ENCODE measurements around the gene HSD17B1. TPM values are rescaled to one million over a fixed set of nuclear protein-coding genes. Genes with fewer than 3 reads are reported as not detected.

Gene HSD17B1
- total RNA-seq, 1 experiment from 2014 or later: 1.5 TPM

DNA sequence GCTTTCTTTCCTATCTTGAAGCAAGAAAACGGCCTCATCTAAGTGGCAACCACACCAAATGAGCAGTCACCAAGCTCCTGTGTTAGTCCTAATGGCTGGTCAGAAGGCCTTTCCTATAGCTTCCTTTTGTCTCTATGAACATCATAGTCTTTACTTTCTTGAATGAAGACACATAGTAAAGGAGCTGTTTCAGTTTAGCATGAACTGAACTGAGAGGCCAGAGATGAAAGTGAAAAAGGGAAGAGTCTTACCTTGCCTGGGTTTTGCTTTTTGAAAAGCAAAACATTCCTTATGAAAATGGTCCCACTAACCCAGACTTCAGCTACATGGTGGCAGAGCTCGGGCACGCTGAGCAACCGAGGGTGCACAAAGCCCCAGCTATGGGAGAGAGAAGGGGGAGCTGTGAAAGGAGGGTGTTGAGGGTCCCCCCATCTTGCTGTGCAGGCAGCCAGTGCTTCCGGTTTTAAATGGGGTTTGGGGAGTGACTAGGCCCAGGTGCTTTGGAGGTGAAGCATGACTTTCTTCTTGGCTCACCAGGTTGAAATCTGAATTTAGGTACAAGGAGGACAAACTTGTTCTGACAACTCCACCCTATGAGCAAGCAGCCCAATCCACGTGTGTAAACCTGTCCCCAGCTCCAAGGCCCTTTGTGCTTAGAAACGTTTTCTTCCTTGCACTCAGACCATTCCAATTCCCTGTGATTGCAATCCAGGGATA, 33.9 kb downstream of the HSD17B1 start:
- CTCF ChIA-PET: no interaction called here

DNA sequence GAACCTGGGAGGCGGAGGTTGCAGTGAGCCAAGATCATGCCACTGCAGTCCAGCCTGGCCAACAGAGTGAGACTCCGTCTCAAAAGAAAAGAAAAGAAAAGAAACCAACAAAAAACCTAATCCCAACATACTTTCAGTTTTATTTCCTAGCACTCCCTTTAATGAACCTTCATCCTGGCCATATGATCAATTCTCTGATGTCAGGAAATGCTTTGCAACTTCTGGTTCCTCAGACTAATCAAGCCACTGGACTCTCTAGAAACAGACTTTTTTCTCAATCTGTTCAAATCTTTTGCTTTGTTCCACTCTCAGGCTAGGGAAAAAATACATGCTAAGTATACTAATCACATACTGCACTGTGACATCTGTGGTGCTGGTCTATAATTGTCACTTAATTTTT, 38.2 kb downstream of the HSD17B1 start:
- intact Hi-C loops (cut with micrococcal nuclease): no loop called here
- H3K9me3 ChIP-seq (ENCODE audit: low read length): no peaks in the 10 kb centered on the region
- TF ChIP-seq CTCF (conservative IDR thresholded peaks at IDR 0.05; ENCODE audit: low read depth, low read length): no peak
- no peak for TF ChIP-seq EZH2 (IDR thresholded peaks at IDR 0.05; ENCODE audit: low read length, unreplicated experiment)
- no peak for TF ChIP-seq EZH2phosphoT487 (IDR thresholded peaks at IDR 0.05; ENCODE audit: borderline replicate concordance, low read length)
- no TSS peak for BruUV-seq (replicated peaks)
- H3K36me3 ChIP-seq (ENCODE audit: low read depth, low read length): peaks cover 3% of the 10 kb centered on the region; the same call in 1 of the 2 replicates
- ChIA-PET POLR2A (ENCODE audit: unreplicated experiment) (no interaction called here), CTCF (interaction anchor here (0.7 kb wide), 1 partner anchor 145 kb away, joined by 3 read pairs; no protein-coding TSS in a partner anchor)
- H3K9ac ChIP-seq (ENCODE audit: low read length): no peak overlapping the region
- H3K4me2 ChIP-seq (ENCODE audit: low read length): no peak overlapping the region
- H3F3A ChIP-seq (ENCODE audit: low read length, unreplicated experiment): no peaks in the 10 kb centered on the region
- ATAC-seq (no peak), DNase-seq (no peak)
- no peak overlapping the region for H3K27ac ChIP-seq (ENCODE audit: low read length)
- H3K9me2 ChIP-seq (replicated peaks; ENCODE audit: low read length): no peaks in the 10 kb centered on the region
- no peaks in the 10 kb centered on the region for H3K79me2 ChIP-seq (ENCODE audit: low read length)
- no peaks in the 10 kb centered on the region for H3K27me3 ChIP-seq (ENCODE audit: low read length)
- H2AFZ ChIP-seq (ENCODE audit: low read length): no peak overlapping the region
- no peak overlapping the region for H3K4me3 ChIP-seq (ENCODE audit: low read length)
- H4K20me1 ChIP-seq (ENCODE audit: low read length): no peaks in the 10 kb centered on the region
- no peaks in the 10 kb centered on the region for H3K4me1 ChIP-seq (ENCODE audit: insufficient read depth, low read length)

More for the DNA sequence above, 33.9 kb downstream of the HSD17B1 start:
- no peak overlapping the region for H3K4me2 ChIP-seq (ENCODE audit: low read length)
- intact Hi-C loops (cut with micrococcal nuclease): no loop called here
- H4K20me1 ChIP-seq (ENCODE audit: low read length): no peaks in the 10 kb centered on the region
- DNase-seq (no peak), ATAC-seq (no peak)
- POLR2A ChIA-PET (ENCODE audit: unreplicated experiment): no interaction called here
- H3K36me3 ChIP-seq (ENCODE audit: low read depth, low read length): peaks cover 3% of the 10 kb centered on the region
- H3F3A ChIP-seq (ENCODE audit: low read length, unreplicated experiment): no peaks in the 10 kb centered on the region
- H3K27ac ChIP-seq (ENCODE audit: low read length): no peak overlapping the region
- H3K4me3 ChIP-seq (ENCODE audit: low read length): no peak overlapping the region
- BruUV-seq (replicated peaks): no TSS peak
- no peak overlapping the region for H2AFZ ChIP-seq (ENCODE audit: low read length)
- H3K79me2 ChIP-seq (ENCODE audit: low read length): no peaks in the 10 kb centered on the region
- H3K9me2 ChIP-seq (replicated peaks; ENCODE audit: low read length): no peaks in the 10 kb centered on the region
- no peaks in the 10 kb centered on the region for H3K27me3 ChIP-seq (ENCODE audit: low read length)
- no peaks in the 10 kb centered on the region for H3K4me1 ChIP-seq (ENCODE audit: insufficient read depth, low read length)
- no peak for TF ChIP-seq EZH2phosphoT487 (IDR thresholded peaks at IDR 0.05; ENCODE audit: borderline replicate concordance, low read length)
- TF ChIP-seq CTCF (conservative IDR thresholded peaks at IDR 0.05; ENCODE audit: low read depth, low read length): no peak
- TF ChIP-seq EZH2 (IDR thresholded peaks at IDR 0.05; ENCODE audit: low read length, unreplicated experiment): no peak
- H3K9ac ChIP-seq (ENCODE audit: low read length): no peak overlapping the region
- H3K9me3 ChIP-seq (ENCODE audit: low read length): no peaks in the 10 kb centered on the region

GRCh38 chr17:42591411-42591810, 38.7 kb downstream of the HSD17B1 start:
- H4K20me1 ChIP-seq (ENCODE audit: low read length): no peaks in the 10 kb centered on the region
- H3K36me3 ChIP-seq (ENCODE audit: low read depth, low read length): peaks cover 3% of the 10 kb centered on the region; the same call in 1 of the 2 replicates
- H3K9me2 ChIP-seq (replicated peaks; ENCODE audit: low read length): no peaks in the 10 kb centered on the region
- H3K27ac ChIP-seq (ENCODE audit: low read length): no peak overlapping the region
- intact Hi-C loops (cut with micrococcal nuclease): no loop called here
- ChIA-PET CTCF (interaction anchor here (0.7 kb wide), 1 partner anchor 144 kb away, joined by 3 read pairs; no protein-coding TSS in a partner anchor), POLR2A (ENCODE audit: unreplicated experiment) (no interaction called here)
- TF ChIP-seq EZH2phosphoT487 (IDR thresholded peaks at IDR 0.05; ENCODE audit: borderline replicate concordance, low read length) (no peak), EZH2 (IDR thresholded peaks at IDR 0.05; ENCODE audit: low read length, unreplicated experiment) (no peak), CTCF (conservative IDR thresholded peaks at IDR 0.05; ENCODE audit: low read depth, low read length) (no peak)
- no peak overlapping the region for H2AFZ ChIP-seq (ENCODE audit: low read length)
- DNase-seq: no peak
- no peaks in the 10 kb centered on the region for H3K4me1 ChIP-seq (ENCODE audit: insufficient read depth, low read length)
- H3K9ac ChIP-seq (ENCODE audit: low read length): no peak overlapping the region
- no peak overlapping the region for H3K4me2 ChIP-seq (ENCODE audit: low read length)
- no peak for ATAC-seq
- no peaks in the 10 kb centered on the region for H3K27me3 ChIP-seq (ENCODE audit: low read length)
- no peaks in the 10 kb centered on the region for H3K79me2 ChIP-seq (ENCODE audit: low read length)
- no peaks in the 10 kb centered on the region for H3K9me3 ChIP-seq (ENCODE audit: low read length)
- H3F3A ChIP-seq (ENCODE audit: low read length, unreplicated experiment): no peaks in the 10 kb centered on the region
- H3K4me3 ChIP-seq (ENCODE audit: low read length): no peak overlapping the region
- BruUV-seq (replicated peaks): no TSS peak

Measured in PC-3 (cell line).